NT2/D1 (cell line): ENCODE measurements around the gene ERC2.

Experiments
- SUZ12 ChIP-seq: IDR thresholded peaks from 2 replicates; pipeline ENCODE4 v1.6.1; 2011; ENCODE audit not compliant: insufficient read length, insufficient read depth; ENCODE audit errors: extremely low read depth
- YY1 ChIP-seq: IDR thresholded peaks from 2 replicates; pipeline ENCODE4 v1.6.1; 2011; ENCODE audit not compliant: insufficient read length, insufficient read depth
- ZNF274 ChIP-seq: IDR thresholded peaks from 2 replicates; pipeline ENCODE4 v1.6.1; 2011; ENCODE audit warnings: mild to moderate bottlenecking, low read depth, low read length

- TF ChIP-seq YY1: no peak
- TF ChIP-seq ZNF274: no peak
- no peak for TF ChIP-seq SUZ12
Observed at GRCh38 chr3:56190771-56191305, 277.4 kb downstream of the ERC2 start.
